NT2/D1 (cell line): Measurements from ENCODE around the gene MPEG1.

Source experiments
- YY1 ChIP-seq: IDR thresholded peaks from 2 replicates; pipeline ENCODE4 v1.6.1; 2011; ENCODE audit not compliant: insufficient read length, insufficient read depth
- ZNF274 ChIP-seq: IDR thresholded peaks from 2 replicates; pipeline ENCODE4 v1.6.1; 2011; ENCODE audit warnings: mild to moderate bottlenecking, low read depth, low read length

GRCh38 chr11:59226396-59226795, 13.7 kb upstream of the MPEG1 start:
- TF ChIP-seq ZNF274, result no peak
- no peak for TF ChIP-seq YY1
